Duodenal mucosa (tissue), 2 donors: ENCODE results near the gene PNMA1.

Source experiments
- H3K27ac ChIP-seq: one replicate; pipeline ENCODE4 v1.7.0; 2013; ENCODE audit warnings: low read depth, low read length
- H3K27me3 ChIP-seq, 2 donors: one replicate each; pipeline ENCODE4 v1.7.0; 2013; ENCODE audit warnings: low read length in 2 of 2, control low read depth in 1 of 2; ENCODE audit not compliant: insufficient read depth in 2 of 2, control insufficient read depth in 1 of 2
- H3K36me3 ChIP-seq, 2 donors: one replicate each; pipeline ENCODE4 v1.7.0; 2013; ENCODE audit warnings: low read length in 2 of 2, control low read depth in 1 of 2; ENCODE audit not compliant: insufficient read depth in 2 of 2, control insufficient read depth in 1 of 2
- H3K4me1 ChIP-seq, 2 donors: one replicate each; pipeline ENCODE4 v1.7.0; 2013; ENCODE audit warnings: low read length in 2 of 2, control low read depth in 1 of 2; ENCODE audit not compliant: insufficient read depth in 2 of 2, control insufficient read depth in 1 of 2
- H3K4me3 ChIP-seq, 2 donors: one replicate each; pipeline ENCODE4 v1.7.0; 2013; ENCODE audit warnings: low read length in 2 of 2, low read depth in 1 of 2
- H3K9ac ChIP-seq, 2 donors: one replicate each; pipeline ENCODE4 v1.7.0; 2013; ENCODE audit warnings: low read length in 2 of 2, low read depth in 1 of 2
- H3K9me3 ChIP-seq, 2 donors: one replicate each; pipeline ENCODE4 v1.7.0; 2013; ENCODE audit warnings: low read length in 2 of 2, control low read depth in 1 of 2; ENCODE audit not compliant: control insufficient read depth in 1 of 2

PNMA1 gene

DNA sequence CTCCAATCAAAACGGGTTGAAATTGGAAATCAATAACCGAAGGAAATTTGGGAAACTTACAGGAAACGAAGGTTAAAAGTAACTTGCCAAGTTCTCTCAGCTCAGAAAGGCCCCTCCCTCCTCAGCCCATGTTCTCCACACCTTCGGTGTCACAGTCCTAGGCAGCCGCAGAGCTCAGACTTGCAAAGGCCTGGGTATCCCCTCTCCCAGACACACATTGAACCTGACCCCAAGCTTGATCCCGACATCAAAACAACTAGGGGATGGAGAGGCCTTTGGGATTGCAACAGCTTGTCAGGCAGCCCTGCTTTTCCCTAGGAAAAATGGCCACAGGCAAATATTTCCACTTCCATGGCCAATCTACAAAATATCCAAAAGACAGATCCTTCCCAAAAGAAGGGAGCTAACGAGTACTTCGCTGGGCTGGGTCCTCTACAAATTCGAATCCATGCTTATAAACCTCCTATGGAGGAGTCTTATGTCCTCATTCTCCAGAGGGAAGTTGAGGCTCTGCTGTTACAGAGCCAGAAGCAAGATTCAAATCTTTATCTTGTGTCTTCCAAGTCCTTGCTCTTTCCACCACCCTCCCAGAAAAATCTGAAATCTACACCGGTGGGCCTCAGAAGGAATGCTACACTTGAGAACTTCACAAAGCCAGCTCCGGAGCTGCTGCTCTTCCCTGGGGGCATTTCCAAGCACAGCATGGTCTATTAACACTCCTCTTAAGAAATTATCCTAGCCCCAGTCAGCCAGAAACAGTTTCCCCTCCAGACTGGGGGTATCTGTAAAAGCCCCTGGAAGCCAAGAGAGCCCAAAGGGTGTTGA lies 35.7 kb upstream of the PNMA1 start:
- Histone ChIP-seq H3K4me1 (peaks cover 83 to 93% of the 10 kb centered on the region in 2 donors), H3K27ac (no peak overlapping the region), H3K9ac (no peak overlapping the region), H3K27me3 (no peaks in the 10 kb centered on the region), H3K4me3 (no peak overlapping the region), H3K36me3 (no peaks in the 10 kb centered on the region), H3K9me3 (no peaks in the 10 kb centered on the region)

DNA sequence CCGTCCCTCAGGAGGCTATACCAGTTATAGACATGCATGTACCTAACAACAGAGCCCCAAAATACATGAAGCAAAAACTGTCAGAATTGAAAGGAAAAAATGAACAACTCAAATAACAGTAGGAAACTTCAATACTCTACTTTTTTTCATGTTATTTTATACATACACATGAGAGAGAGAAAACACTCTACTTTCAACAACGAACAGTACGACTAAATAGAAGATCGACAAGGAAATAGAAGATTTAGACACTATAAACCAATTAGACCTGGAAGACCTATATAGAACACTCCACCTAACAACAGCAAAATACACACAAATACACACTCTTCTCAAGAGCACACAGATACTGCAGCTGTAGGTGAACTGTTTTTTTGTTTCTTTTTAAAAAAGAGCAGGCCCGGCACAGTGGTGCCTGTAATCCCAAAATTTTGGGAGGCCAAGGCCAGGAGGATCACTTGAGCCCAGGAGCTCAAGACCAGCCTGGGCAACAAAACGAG lies 34.7 kb upstream of the PNMA1 start:
- no peaks in the 10 kb centered on the region for H3K27me3 ChIP-seq
- no peaks in the 10 kb centered on the region for H3K36me3 ChIP-seq
- no peak overlapping the region for H3K27ac ChIP-seq
- H3K9me3 ChIP-seq: no peaks in the 10 kb centered on the region
- H3K4me3 ChIP-seq: no peak overlapping the region
- H3K9ac ChIP-seq: no peak overlapping the region
- peaks cover 83 to 93% of the 10 kb centered on the region in 2 donors for H3K4me1 ChIP-seq

DNA sequence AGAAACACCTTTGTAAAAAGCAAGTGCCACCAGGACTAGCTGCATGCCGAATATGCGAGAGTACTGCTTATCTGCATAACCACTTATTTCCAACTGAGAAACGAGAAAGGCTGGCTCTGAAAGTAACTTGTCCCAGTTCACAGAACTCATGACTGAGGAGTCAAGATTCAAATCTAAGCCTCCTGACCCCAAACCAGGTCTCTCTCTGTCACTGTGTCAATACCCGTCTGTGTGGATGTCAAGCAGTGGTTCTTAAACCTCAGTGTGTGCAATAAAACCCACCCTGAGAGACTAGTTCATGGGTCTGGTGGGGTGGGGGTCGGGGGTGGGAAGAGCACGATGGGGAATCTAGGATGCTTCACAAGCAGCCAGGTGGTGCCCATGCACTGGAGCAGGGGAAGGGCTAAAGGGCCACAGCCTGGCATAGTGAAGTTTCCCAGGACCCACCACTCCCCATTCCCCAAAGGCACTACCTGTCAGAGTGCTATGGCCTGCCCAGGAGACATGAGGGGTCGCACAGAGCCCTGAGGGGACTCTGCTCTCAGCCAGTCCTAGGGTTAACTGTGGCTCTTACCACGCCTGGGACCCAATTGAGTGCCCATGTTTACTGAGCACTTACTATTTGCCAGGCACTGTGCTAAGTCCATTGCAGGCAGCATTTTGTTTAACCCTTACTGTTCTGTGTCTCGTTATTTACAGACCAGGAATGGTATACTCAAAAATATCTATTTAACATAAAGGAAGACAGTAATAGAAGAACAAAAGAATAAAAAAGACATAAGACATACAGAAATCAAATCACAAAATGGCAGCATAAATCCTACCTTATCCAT lies 33.4 kb upstream of the PNMA1 start:
- H3K9me3 ChIP-seq: no peaks in the 10 kb centered on the region
- H3K36me3 ChIP-seq: no peaks in the 10 kb centered on the region
- H3K27ac ChIP-seq: peak overlapping the region; percentile 11
- H3K4me3 ChIP-seq: no peak overlapping the region
- peak overlapping the region; percentile 13 to 51 for H3K9ac ChIP-seq
- H3K27me3 ChIP-seq: no peaks in the 10 kb centered on the region
- H3K4me1 ChIP-seq: peaks cover 83 to 93% of the 10 kb centered on the region in 2 donors

DNA sequence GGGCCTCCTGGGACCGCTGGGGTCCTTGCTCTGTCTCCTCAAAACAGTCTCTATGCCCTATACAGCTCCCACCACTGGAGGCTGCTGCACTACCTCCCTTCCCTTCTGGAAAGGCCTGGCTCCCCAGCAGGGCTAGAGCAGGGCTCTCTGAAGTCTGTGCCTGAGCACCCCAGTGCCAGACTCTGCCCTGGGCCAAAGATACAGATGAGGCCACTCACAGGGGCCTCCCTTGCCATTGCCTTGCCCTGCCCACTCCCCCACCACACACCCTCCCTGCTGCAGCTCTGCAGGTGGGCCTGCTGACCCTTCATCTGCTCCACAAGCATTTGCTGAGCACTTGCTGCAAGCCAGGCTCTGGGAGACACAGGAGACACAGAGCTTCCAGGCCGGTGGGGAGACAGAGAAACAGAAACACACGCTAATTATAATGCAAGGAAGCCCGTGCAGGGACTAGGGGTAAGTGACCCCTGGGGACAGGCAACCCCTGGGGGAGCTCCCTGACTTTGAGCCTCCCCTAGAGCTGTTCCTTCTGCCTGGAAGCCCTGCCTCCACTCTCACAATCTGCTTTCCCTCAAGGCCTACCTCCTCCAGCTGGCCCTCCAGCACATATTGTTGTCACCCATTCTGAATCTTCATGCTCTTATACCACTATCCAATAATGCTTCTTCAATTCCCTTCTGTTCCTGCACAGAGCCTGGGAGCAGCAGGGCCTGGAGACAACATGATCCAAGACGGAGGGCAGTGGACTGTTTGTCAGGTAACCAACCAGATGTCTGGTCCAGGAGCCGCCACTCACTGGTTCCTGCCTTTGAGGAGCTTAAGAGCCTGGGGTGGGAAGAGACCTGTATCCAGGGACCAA lies 32.6 kb upstream of the PNMA1 start:
- H3K4me3 ChIP-seq: peak overlapping the region; percentile 10 to 28
- no peaks in the 10 kb centered on the region for H3K27me3 ChIP-seq
- no peaks in the 10 kb centered on the region for H3K9me3 ChIP-seq
- peaks cover 83 to 93% of the 10 kb centered on the region in 2 donors for H3K4me1 ChIP-seq
- peak overlapping the region; percentile 28 to 51 for H3K9ac ChIP-seq
- H3K36me3 ChIP-seq: no peaks in the 10 kb centered on the region
- H3K27ac ChIP-seq: peak overlapping the region; percentile 22

DNA sequence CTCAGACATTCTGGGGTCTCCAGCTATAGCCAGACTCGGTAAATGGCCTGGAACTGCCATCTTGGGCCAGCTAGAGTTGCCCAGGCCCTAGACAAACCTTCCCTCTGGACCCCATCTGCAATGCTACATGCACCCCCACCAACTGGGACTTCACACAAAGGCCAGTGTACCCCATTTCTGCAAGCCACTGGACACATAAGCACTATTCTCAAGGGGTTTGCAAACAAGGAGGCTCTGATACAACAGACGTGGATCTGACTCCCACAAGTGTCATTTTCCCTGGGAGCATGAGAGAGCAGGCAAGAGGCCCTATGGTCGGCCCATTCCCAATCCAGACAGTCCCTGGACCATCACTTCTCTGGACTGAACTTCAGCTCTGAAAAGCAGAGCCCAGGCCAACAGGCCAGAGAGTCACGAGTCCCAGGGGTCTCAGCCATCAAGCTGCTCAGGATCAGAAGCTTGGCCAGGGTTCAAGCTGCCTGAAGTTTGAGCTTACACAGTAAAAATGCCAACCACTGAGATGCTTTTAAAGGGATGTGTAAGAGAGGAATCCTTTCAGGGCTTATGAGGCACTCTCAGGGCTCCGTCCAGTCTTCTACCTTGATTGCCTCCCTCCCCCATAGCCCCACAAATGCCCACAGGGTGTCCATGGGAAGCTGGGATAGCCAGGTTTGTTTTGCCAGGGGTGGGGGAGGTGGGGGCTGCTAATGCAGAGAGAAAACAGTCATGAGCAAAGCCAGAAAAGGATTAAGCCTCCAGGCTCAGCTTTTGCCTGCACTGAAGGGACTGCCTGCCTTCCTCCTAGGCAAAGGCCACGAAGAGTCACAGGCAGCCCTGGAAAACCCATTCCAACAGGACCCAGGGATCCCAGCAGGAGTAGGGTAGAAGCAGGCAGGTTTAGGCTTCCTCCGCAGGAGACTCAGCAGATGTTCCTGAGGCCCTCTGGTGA lies 31.7 kb upstream of the PNMA1 start:
- Histone ChIP-seq H3K9ac (peak overlapping the region; percentile 28 to 60), H3K4me1 (peaks cover 83 to 93% of the 10 kb centered on the region in 2 donors), H3K27me3 (no peaks in the 10 kb centered on the region), H3K27ac (peak overlapping the region; percentile 84), H3K9me3 (no peaks in the 10 kb centered on the region), H3K36me3 (no peaks in the 10 kb centered on the region), H3K4me3 (peak overlapping the region in 1 of 2 donors; percentile 28)

DNA sequence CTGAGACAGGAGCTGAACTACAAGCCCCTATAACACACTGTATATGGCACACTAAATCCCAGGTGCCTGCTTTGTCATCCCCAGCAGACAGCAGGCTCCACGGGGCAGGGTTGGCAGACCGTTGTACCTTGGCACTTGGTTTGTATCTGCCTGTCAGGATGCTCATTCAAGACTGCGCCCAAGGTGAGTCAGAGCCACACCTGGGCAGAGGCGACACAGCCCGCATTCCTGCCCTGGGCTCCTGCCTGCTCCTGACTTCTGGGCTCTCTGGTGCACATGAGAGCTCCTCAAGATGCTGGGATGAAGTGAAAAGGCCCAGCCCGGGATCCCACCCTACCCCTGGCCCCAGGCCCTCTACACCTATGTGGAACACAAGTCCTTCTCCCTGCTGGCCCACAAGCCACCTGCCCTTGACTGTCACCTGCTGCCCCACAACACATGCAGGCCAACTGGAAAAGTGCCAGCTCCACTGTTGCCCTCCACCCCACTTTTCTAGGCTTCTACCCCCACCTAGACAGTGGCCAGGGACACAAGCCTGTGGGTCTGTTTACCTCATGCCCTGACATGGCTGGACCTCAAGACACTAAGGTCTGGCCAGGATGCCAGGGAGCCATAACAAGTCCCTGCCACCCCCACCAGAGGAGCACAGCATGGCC lies 30.8 kb upstream of the PNMA1 start:
- Histone ChIP-seq H3K36me3 (peaks cover 0 to 4% of the 10 kb centered on the region in 2 donors), H3K9me3 (no peaks in the 10 kb centered on the region), H3K27me3 (no peaks in the 10 kb centered on the region), H3K4me3 (peak overlapping the region; percentile 50 to 51), H3K4me1 (peaks cover 84 to 93% of the 10 kb centered on the region in 2 donors), H3K9ac (peak overlapping the region; percentile 49 to 60), H3K27ac (peak overlapping the region; percentile 89)

DNA sequence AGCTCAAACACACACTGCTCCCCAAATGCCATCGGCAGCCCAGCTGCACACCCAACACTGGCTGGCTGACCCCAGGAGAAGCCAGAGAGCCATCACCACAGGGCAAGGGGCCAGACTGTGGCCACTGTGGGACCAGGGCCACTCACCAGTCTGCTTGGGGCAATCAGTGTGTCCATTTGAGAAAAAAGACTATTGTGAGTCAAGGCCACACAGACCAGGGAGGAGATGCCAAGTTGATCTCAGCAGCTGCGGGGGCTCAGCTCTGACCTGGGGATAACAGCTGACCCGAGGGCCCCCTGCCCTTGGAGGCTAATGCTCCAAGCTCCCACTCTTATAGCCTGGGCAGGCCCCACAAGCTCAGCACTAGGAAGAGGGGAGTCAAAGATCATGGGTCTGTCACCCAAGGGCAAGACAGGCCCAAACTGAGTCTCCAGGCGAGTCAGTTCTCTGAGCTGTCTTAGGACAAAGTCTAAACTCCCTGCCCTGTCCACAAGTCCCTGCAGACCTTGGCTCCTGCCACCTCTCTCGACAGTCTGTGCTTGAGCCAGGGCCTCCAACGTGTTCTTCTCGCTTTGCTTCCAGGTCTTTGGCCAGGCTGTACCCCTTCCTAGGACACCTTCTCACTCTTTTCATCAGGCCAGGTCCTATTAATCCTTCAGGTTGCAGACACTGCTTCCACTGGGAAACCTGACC lies 30.1 kb upstream of the PNMA1 start:
- H3K4me1 ChIP-seq: peaks cover 86 to 94% of the 10 kb centered on the region in 2 donors
- H3K9ac ChIP-seq: peak overlapping the region; percentile 49 to 60
- peak overlapping the region; percentile 50 to 51 for H3K4me3 ChIP-seq
- peak overlapping the region; percentile 89 for H3K27ac ChIP-seq
- H3K36me3 ChIP-seq: peaks cover 0 to 11% of the 10 kb centered on the region in 2 donors
- H3K9me3 ChIP-seq: no peaks in the 10 kb centered on the region
- no peaks in the 10 kb centered on the region for H3K27me3 ChIP-seq

DNA sequence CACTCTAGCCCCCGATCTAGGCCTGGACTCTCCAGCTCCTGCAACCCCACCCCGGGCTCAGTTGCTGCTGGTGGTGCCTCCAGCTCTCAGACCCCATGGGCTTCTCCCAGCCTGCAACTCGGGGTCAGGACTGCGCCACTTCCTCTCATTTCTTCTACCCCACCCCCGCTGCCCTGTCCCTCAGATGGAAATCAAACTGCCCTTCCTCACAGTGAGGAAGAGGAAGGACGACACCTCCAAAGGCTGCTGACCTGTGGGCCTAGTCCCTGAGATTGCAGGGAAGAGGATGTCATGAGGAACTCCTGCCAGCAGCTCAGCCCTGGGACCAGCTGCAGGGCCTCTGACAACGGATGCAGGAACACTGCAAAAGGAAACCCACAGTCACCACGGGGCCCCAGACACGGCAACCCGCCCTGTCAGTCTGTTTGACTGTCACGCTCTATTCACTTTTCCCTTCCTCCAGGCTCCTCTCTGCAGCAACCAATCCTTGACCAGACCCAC lies 29.3 kb upstream of the PNMA1 start:
- Histone ChIP-seq H3K27me3 (no peaks in the 10 kb centered on the region), H3K9ac (peak overlapping the region; percentile 60 to 63), H3K9me3 (no peaks in the 10 kb centered on the region), H3K36me3 (peaks cover 2 to 19% of the 10 kb centered on the region in 2 donors), H3K4me1 (peaks cover 90 to 91% of the 10 kb centered on the region in 2 donors), H3K4me3 (peak overlapping the region; percentile 50 to 51), H3K27ac (peak overlapping the region; percentile 89)
